Smooth muscle cell (in vitro differentiated cells): Measurements from ENCODE around the gene TSACC. TPM values are rescaled to one million over a fixed set of nuclear protein-coding genes. Genes with fewer than 3 reads are reported as not detected.
A peak's percentile ranks its signal among the peaks of the same experiment; 100 is the strongest.

ENCODE experiments used
- DNase-seq: peaks from one replicate; lab custom pipeline; 2025; ENCODE audit not compliant: unreplicated experiment; lab: John Stamatoyannopoulos, UW
- H2AFZ ChIP-seq: fragments of 200-600 bp; sonication (generic); 2 replicates; pipeline ENCODE4 v1.6.0; 2016; ENCODE audit warnings: antibody characterized with exemption, low read depth, mild to moderate bottlenecking
- H3F3A ChIP-seq: fragments of 200-600 bp; sonication (generic); 2 replicates; pipeline ENCODE4 v1.6.0; 2017; ENCODE audit warnings: antibody characterized with exemption, low read depth
- H3K27ac ChIP-seq: fragments of 200-600 bp; sonication (generic); 2 replicates; pipeline ENCODE4 v1.5.1; 2016; ENCODE audit warnings: low read depth, mild to moderate bottlenecking
- H3K27me3 ChIP-seq: fragments of 200-600 bp; sonication (generic); 2 replicates; pipeline ENCODE4 v1.6.1; 2016; ENCODE audit warnings: low read depth, mild to moderate bottlenecking
- H3K36me3 ChIP-seq: fragments of 200-600 bp; sonication (generic); 2 replicates; pipeline ENCODE4 v1.5.1; 2016; ENCODE audit warnings: low read depth
- H3K4me1 ChIP-seq: fragments of 200-600 bp; sonication (generic); 2 replicates; pipeline ENCODE4 v1.5.1; 2016; ENCODE audit warnings: low read depth
- H3K4me2 ChIP-seq: fragments of 200-600 bp; sonication (generic); 2 replicates; pipeline ENCODE4 v1.6.0; 2016; ENCODE audit warnings: mild to moderate bottlenecking
- H3K4me3 ChIP-seq: fragments of 200-600 bp; sonication (generic); 2 replicates; pipeline ENCODE4 v1.5.1; 2016; ENCODE audit warnings: mild to moderate bottlenecking
- H3K79me2 ChIP-seq: fragments of 200-600 bp; sonication (generic); 2 replicates; pipeline ENCODE4 v1.6.0; 2016; ENCODE audit warnings: low read depth, mild to moderate bottlenecking
- H3K9ac ChIP-seq: fragments of 200-600 bp; sonication (generic); 2 replicates; pipeline ENCODE4 v1.6.0; 2016; ENCODE audit warnings: low read depth
- H3K9me3 ChIP-seq: fragments of 200-600 bp; sonication (generic); replicated peaks from 2 replicates; pipeline ENCODE4 v1.5.1; 2016; ENCODE audit warnings: low read depth
- H4K20me1 ChIP-seq: fragments of 200-600 bp; sonication (generic); 2 replicates; pipeline ENCODE4 v1.6.0; 2016; ENCODE audit warnings: low read depth
- CTCF ChIP-seq: fragments of 200-600 bp; sonication (generic); IDR thresholded peaks from 2 replicates; pipeline ENCODE4 v1.5.1; 2017; ENCODE audit warnings: borderline replicate concordance, mild to moderate bottlenecking, antibody characterized with exemption; ENCODE audit not compliant: insufficient read depth, poor library complexity, severe bottlenecking
- WGBS: methylation state at CpG from one replicate; pipeline ENCODE4 v1.1.7; 2016; ENCODE audit warnings: low lambda C conversion rate; 5-methylcytosine and 5-hydroxymethylcytosine counted together
- polyA plus RNA-seq: library from polyadenylated mRNA; unstranded; fragments of >200 nt; fragmentation: Nextera tagmentation; extraction: Ambion mirVana; gene quantifications from 2 replicates; pipeline ENCODE4 v1.2.1, GENCODE V29; 2016
- total RNA-seq: library from RNA; depleted of rRNA; stranded (reverse); fragments of >200 nt; gene quantifications from 2 replicates; pipeline ENCODE4 v1.2.3, GENCODE V29; 2014

TSACC gene
- total and polyA plus RNA-seq, 2 experiments from 2014 or later, result 0.54 TPM; not detected in 1

DNA sequence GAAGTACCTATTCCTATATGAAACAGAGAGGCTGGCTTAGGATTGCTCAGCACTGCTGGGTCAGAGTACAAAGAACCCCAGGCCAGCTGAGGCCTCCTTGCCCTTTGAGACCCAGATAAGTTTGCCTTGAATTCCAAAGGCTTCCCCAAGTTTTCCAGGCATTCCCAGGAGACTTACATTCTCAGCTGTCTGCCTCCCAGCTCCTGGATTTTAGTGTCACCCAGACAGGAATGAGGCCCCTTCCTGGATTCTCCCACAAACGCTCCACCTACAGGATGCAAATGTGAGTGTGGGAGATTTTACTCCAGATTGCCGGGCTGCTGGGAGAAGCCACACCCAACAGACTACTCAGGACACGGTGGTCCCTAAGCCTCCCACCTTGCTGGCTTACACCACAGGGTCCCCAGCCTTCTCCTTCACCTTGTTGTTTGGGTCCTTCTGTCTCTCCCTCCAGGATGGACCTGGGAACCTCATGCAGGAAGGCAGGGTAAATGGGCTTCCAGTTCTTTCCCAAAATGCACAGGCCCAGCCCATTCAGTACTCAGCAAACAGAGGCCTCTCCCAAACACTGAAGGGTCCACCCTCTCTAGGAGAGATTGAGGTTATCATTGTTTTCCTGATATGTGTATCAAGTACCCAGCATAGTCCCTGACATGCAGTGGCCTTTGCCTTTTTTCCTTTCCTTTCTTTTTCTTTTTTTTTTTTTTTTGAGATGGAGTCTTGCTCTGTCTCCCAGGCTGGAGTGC, 41.3 kb downstream of the TSACC start:
- Histone ChIP-seq H3K4me3 (no peak overlapping the region), H3K9me3 (no peaks in the 10 kb centered on the region), H3K4me2 (peak overlapping the region; percentile 48), H3K27me3 (no peaks in the 10 kb centered on the region), H3K4me1 (no peaks in the 10 kb centered on the region), H3K27ac (no peak overlapping the region), H3K9ac (no peak overlapping the region), H3K36me3 (no peaks in the 10 kb centered on the region), H2AFZ (no peak overlapping the region), H3K79me2 (no peaks in the 10 kb centered on the region), H3F3A (no peaks in the 10 kb centered on the region), H4K20me1 (no peaks in the 10 kb centered on the region)
- TF ChIP-seq CTCF, result no peak
- DNase-seq, result no peak
- WGBS, result 9% methylated on average over 3 of the region's 3 CpGs

- Histone ChIP-seq H2AFZ (no peak overlapping the region), H3K4me2 (no peak overlapping the region), H3K9ac (no peak overlapping the region), H3K27ac (no peak overlapping the region), H3K27me3 (peaks cover 3% of the 10 kb centered on the region), H3K79me2 (no peaks in the 10 kb centered on the region), H4K20me1 (no peaks in the 10 kb centered on the region), H3K4me3 (no peak overlapping the region), H3K4me1 (no peaks in the 10 kb centered on the region), H3K9me3 (no peaks in the 10 kb centered on the region), H3K36me3 (no peaks in the 10 kb centered on the region), H3F3A (no peaks in the 10 kb centered on the region)
- no peak for DNase-seq
- TF ChIP-seq CTCF, result no peak
- WGBS, result 73% methylated on average over 7 of the region's 7 CpGs
These were observed 44.2 kb downstream of the TSACC start for GRCh38 chr1:156382561-156382960.

- no peak overlapping the region for H3K27ac ChIP-seq
- H3K9me3 ChIP-seq, result no peaks in the 10 kb centered on the region
- H3K27me3 ChIP-seq, result peaks cover 7% of the 10 kb centered on the region
- no peak overlapping the region for H2AFZ ChIP-seq
- H3K79me2 ChIP-seq, result no peaks in the 10 kb centered on the region
- no peaks in the 10 kb centered on the region for H4K20me1 ChIP-seq
- WGBS, result 48% methylated on average over 9 of the region's 9 CpGs
- no peak overlapping the region for H3K4me2 ChIP-seq
- H3F3A ChIP-seq, result no peaks in the 10 kb centered on the region
- peaks cover 3% of the 10 kb centered on the region for H3K4me1 ChIP-seq
- no peak overlapping the region for H3K4me3 ChIP-seq
- peak; percentile 69 for TF ChIP-seq CTCF
- no peaks in the 10 kb centered on the region for H3K36me3 ChIP-seq
- peak; percentile 5 for DNase-seq
- no peak overlapping the region for H3K9ac ChIP-seq
These were observed 44.7 kb downstream of the TSACC start for GRCh38 chr1:156383023-156383422.

DNA sequence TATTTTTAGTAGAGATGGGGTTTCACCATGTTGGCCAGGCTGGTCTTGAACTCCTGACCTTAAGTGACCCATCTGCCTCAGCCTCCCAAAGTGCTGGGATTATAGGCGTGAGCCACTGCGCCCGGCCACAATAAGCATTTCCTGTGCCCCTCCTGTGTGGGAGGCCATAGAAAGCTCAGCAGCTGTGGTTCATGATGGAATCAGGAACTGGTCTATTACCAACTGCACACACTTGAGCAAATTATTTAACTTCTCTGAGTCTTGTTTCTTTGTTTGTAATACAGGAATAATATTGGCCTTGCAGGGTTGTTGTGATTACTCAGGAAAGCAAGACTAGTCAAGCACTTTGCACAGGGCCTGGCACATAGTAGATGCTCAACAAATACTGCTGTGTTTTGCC, 45.7 kb downstream of the TSACC start:
- TF ChIP-seq CTCF, result no peak
- WGBS, result 76% methylated on average over 3 of the region's 3 CpGs
- no peaks in the 10 kb centered on the region for H3K36me3 ChIP-seq
- H3K4me1 ChIP-seq, result peaks cover 5% of the 10 kb centered on the region
- no peak overlapping the region for H3K9ac ChIP-seq
- H3F3A ChIP-seq, result no peaks in the 10 kb centered on the region
- no peak overlapping the region for H2AFZ ChIP-seq
- no peak for DNase-seq
- H3K27me3 ChIP-seq, result peaks cover 16% of the 10 kb centered on the region
- H3K79me2 ChIP-seq, result no peaks in the 10 kb centered on the region
- no peak overlapping the region for H3K27ac ChIP-seq
- no peak overlapping the region for H3K4me2 ChIP-seq
- no peaks in the 10 kb centered on the region for H3K9me3 ChIP-seq
- H4K20me1 ChIP-seq, result no peaks in the 10 kb centered on the region
- no peak overlapping the region for H3K4me3 ChIP-seq
